GM12891 (cell line): ENCODE measurements around the gene STX19.

Source experiments
- POLR2A ChIP-seq: IDR thresholded peaks from 2 replicates; pipeline ENCODE4 v1.6.1; 2011; ENCODE audit warnings: low read depth, low read length, control low read depth
- POLR2AphosphoS5 ChIP-seq: IDR thresholded peaks from 2 replicates; pipeline ENCODE4 v1.6.1; 2011; ENCODE audit warnings: low read depth, low read length, control low read depth
- SPI1 ChIP-seq: IDR thresholded peaks from 2 replicates; pipeline ENCODE4 v1.6.1; 2011; ENCODE audit warnings: low read depth, low read length, control low read depth
- TAF1 ChIP-seq: IDR thresholded peaks from 2 replicates; pipeline ENCODE4 v1.6.1; 2011; ENCODE audit warnings: low read depth, low read length, control low read depth

GRCh38 chr3:94015025-94015424 is 13.4 kb downstream of the STX19 start:
- TF ChIP-seq POLR2AphosphoS5 (no peak), POLR2A (no peak), SPI1 (no peak), TAF1 (no peak)
